GM18505 (cell line): ENCODE results near the gene CPSF6.
"Not testable (repeated sequence)": the region's sequence is repeated elsewhere in the genome, so short reads cannot be mapped to it uniquely, and the experiment has no call there.

ENCODE experiments used
- ATAC-seq: cut with Tn5 transposase; IDR thresholded peaks from one replicate; pipeline ENCODE4 v1.9.1; 2021; ENCODE audit not compliant: unreplicated experiment
- POLR2A ChIP-seq: IDR thresholded peaks from 4 replicates; pipeline ENCODE4 v1.6.1; 2011; ENCODE audit warnings: borderline replicate concordance; ENCODE audit not compliant: insufficient read depth, insufficient read length; ENCODE audit errors: extremely low read depth

CPSF6 gene, protein sequence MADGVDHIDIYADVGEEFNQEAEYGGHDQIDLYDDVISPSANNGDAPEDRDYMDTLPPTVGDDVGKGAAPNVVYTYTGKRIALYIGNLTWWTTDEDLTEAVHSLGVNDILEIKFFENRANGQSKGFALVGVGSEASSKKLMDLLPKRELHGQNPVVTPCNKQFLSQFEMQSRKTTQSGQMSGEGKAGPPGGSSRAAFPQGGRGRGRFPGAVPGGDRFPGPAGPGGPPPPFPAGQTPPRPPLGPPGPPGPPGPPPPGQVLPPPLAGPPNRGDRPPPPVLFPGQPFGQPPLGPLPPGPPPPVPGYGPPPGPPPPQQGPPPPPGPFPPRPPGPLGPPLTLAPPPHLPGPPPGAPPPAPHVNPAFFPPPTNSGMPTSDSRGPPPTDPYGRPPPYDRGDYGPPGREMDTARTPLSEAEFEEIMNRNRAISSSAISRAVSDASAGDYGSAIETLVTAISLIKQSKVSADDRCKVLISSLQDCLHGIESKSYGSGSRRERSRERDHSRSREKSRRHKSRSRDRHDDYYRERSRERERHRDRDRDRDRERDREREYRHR

DNA sequence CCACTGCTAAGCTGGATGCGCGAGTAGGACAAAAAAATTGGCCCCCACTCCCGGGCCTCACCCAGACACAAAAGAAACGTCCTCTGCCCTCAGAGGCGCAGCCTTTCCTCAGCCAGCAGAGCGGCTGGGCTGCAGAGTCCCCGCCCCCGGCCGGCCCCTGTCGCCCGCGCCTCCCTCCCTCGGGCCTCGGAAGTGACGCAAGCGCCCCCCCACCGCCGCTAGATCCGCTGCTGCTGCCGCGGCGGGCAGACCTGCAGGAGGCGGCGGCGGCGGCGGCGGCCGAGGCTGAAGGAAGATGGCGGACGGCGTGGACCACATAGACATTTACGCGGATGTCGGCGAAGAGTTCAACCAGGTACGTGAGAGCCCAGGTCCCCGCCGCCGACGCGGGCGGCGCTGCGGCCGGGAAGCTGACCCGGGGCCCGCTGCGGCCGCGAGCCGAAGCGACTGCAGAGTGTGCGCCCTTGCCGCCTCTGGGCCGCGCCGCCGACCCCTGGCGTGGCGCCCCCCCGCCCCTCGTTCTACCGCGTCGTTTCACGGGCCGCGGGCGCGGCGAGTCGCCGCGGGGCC, at the start of gene CPSF6:
Gene CPSF6 (plus strand): TSS at position 218 of the 570 bp plus-strand sequence. CDS start 78 bp downstream, at position 296.
- peak; percentile 91 for ATAC-seq
- TF ChIP-seq POLR2A: peak; percentile 86

DNA sequence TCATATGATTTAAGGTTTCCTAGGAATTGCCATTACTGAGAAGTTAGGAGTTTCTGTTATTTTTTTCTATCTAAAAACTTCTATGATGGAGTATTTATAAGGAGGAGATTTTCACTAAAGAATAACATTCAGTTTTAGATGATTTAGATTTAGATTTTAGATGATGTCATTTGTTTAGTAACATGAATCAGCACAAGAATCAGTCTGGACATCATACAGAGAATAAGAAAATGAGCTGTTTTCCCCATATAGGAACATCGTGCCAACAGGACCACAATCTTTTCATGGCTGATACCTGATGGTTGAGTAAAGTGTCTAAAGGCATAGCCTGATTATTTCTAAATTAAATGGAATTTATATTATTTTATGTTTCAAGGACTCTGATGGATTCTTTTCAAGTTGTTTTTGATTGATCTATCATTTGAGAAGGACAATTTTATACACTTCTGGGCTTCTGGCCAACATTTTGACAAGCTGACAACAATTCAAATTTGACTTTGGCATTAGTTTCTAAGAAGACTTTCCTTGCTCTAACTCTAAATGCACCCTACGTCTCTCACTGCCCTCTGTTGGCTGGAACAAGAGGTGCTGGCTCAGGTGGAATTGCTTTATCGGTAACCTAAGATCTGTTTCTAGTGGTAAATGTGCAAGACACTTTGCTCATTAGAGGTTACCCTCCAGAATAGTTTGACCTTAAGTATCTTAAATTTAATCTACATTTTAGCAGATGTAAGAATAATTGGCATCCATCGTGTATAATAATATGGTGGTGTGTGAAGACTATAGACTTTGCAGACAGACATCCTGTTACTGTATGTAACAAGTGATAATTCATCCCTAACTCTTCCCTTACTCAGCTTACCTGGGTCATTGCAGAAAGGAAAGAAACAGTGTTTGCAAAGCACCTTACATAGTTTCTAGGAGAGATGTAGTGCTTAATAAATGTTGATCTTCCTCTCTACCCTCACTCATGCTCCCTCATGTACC, 42.8 kb upstream of the CPSF6 start:
- TF ChIP-seq POLR2A: no peak
- no peak for ATAC-seq

DNA sequence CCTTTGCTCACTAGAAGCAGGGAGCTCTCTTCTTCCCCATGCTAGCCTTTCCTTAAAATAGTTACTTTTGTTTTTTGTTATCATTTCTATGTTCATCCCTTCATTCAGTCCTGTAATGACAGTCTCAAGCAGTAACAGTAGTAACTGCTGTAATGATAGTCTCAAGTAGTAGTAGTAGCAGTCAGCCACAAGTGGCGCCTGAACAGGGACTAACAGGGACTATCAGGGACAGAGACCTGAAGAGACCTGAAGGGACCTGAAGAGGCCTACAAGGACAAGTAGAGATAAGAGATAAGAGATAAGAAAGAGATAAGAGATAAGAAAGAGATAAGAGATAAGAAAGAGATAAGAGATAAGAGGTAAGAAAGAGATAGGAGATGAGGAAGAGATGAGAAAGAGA, 39.4 kb upstream of the CPSF6 start:
- ATAC-seq: not testable (repeated sequence)

DNA sequence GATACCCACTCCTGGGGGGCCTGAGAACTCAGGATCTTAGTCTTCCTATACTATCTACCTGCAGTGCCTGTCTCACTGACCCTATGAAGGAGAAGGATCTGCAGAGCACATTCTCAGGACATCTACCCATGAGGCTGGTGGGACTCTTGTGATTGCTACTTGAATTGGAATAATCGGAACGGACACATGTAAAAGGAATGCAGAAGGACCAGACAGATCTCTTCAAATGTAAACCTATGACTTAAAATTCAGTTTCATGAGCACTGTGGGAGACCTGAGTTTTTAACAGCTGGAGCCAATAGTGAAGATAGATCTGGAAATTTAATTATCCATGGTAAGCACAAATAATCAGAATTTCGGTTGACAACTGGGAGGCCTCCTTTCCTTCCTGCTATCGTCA, 35.2 kb upstream of the CPSF6 start:
- TF ChIP-seq POLR2A: no peak
- no peak for ATAC-seq

DNA sequence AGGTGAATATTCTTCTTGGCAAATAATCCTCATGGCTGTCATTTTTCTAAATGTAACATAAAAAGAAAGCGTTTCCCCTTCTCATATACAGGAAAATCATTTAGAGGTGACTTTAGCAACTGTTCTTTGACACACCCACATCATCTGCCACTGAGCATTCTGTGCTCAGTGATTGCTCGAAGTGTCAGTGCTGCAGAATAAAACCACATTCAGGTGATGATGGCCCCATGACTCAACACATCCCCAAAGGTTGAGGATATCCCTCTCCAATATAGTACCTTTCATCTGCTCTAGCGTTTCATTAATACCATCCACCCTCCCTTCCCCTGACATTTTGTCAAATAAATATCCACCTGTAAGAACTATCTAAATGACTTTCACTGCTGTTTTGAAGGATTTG, 28.7 kb upstream of the CPSF6 start:
- no peak for ATAC-seq
- no peak for TF ChIP-seq POLR2A

DNA sequence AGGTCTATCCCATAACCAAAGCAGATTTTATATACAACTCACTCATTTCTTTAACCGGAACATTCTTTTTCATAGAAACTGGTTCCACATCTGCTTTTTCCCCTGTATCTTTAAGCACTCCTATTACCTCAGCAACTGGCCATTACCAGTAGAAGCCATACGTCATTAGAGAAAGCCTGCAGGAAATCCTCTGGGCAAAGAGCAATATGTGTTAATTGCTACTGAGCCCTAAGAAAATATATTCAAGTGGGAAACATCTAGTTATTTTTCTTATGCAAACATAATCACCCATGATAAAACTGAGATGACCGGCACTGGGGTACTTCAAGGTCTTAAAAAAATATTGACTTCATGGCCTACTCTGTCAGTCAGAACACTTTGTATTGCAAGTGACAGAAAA, 28.2 kb upstream of the CPSF6 start:
- no peak for TF ChIP-seq POLR2A
- no peak for ATAC-seq

DNA sequence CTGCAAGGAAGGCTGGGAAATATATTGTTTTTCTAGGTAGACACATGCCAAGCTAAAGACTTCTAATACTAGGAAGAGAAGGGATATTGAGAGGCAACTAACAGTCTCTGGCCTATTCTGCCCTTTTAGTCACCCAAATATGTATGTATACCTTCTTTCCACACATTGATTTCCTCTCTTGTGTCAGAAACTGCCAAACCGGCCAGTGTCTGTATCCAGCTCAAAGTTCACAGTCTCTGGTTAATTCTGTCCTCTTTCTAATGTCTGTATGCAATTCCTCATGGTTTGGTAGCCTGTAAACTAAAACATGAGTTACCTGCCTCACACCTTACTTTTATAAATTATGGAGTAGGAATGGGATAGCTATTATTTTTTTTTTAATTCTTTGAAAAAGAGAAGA, 25.2 kb upstream of the CPSF6 start:
- no peak for ATAC-seq
- no peak for TF ChIP-seq POLR2A

DNA sequence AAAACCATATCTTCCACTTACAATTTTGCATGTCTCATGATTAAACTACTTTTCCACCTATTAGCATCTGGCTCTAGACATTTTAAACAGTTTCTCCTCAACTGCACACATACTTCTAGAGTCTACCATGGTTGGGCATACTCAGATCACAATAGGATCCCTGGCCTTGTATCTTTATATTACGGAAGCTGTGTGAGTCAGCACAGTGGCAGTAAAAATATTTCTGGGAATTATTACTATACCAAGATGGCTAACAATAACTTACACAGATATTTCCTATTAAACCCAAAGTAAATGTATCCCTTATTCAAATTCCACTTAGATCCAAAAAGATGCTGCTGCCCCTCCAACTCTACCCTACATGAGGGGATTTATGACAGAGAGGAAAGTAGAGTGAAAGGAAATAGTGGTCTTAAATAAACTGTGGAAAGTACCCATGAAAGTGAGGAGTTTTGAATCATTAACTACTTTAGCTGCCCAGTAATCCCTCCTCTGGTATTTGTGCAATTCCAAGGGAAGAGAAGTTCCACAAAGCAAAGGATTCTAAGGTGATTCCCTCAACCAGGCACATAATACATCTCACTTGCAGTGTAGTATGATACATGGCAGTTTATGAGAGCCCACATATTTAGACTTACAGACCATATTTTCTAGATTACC, 14.0 kb upstream of the CPSF6 start:
- ATAC-seq: no peak
- TF ChIP-seq POLR2A: no peak

DNA sequence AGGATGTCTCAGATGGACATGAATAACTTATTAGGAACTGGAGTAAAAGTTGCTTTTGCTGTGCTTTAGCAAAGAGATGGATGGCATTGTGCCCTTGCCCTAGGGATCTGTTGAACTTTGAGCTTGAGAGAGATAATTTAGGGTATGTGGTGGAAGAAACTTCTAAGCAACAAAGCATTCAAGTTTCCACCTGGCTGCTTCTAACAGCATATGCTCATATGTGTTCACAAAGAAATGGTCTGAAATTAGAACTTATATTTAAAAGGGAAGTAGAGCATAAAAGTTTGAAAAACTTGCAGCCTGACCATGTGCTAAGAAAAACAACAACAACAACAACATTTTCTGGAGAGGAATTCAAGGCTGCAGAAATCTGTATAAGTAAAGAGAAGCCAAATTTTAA, 7.9 kb upstream of the CPSF6 start:
- ATAC-seq: no peak
- TF ChIP-seq POLR2A: no peak

DNA sequence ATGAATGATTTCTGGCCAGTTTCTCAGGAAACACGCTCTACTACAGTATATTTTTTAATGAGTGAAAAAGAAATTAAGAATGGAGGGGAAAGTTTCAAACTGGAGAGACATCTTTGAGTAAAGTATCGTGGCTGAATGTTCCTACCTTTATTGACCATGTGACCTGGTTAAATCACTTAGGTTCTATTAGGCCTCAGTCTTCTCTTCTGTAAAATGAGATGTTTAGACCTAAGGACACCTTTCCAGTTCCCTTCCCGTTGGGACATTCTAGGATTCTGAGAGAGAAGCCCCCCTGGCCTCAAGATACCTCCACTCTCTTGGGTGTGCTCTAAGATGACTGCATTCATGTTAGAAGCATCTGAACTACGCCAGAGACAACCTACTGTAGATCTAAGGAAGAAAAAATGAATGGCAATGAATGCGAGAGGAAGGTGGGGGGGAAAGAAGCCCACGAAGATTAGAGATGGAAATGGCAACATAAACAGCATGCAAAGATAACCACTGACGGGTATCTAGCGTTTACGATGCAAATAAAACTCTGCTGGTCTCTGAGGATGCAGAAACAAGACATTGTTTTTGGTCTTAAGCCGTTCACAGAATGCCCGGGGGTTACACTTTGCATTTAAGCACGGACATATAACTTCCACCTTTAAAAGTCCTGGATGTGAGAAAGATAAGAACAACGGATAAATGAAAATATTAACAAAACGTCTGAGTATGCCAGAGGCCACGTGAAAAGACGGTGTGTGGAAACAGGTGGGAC, 599 bp upstream of the CPSF6 start:
- ATAC-seq: no peak
- no peak for TF ChIP-seq POLR2A

DNA sequence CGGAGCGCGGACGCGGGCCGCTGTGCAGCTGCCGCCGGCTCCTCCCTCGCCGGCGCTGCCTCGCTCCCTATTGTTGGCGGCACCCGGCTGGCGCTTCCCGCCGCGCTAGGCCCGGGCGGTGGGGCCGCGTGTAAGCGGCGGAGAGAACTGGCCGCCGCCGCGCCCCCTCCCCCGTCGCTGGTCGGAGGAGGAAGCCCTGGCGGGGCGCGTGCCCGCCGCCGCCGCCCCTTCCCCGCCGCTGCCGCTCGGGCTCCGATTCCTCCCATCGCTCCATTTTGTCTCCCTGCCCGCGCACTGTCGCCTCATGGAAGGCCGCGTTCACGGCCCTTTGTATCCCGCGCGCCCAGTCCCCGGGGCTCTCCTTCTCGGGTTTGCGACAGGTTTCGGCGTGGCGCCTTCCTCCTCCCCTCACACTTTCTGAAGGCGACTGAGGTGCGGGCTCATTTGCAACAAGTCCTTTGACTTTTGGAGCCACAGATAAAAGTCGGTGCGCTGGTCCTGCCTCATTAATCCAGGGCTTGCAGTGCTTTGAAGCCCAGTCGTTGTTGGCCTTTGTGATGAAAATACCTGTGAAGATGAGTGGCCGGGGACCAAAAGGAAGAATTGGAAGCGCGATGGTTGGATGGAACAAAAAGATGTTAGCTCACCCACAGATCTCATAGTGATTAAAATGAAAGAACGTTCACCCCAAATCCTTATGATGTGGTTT, 707 bp downstream of the CPSF6 start:
- ATAC-seq: peak; percentile 33
- no peak for TF ChIP-seq POLR2A

DNA sequence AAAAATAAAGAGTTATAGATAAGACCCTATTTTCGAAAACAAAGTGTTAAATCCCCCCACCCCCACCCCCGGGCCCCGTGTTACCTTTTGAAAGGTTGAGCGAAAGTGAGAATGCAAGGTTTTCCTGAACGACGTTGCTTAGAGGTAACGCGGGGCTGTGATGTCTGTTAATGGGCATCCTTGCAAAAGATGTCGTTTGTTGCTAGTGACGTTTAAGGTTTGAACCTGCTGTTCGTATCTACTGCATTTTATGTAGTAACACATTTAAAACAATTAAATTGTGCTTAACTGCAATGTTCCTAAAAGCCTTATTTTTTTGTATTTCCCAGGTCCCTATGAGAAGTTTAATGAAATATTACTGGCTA, 1.2 kb downstream of the CPSF6 start:
- no peak for TF ChIP-seq POLR2A
- ATAC-seq: no peak
